NCI-H1092 treated with DMSO at 0.1 percent for 48 hours (cell line): Measurements from ENCODE around the gene CYRIA.

Experiments
- DNase-seq: peaks from one replicate; lab custom pipeline; 2025; lab: John Stamatoyannopoulos, UW

Gene CYRIA

GRCh38 chr2:16629770-16630169, 35.9 kb downstream of the CYRIA start:
- no peak for DNase-seq

- no peak for DNase-seq
Observed at GRCh38 chr2:16629044-16629443, 36.6 kb downstream of the CYRIA start.

GRCh38 chr2:16628314-16628713, 37.3 kb downstream of the CYRIA start:
- DNase-seq = no peak

GRCh38 chr2:16626997-16627605, 38.5 kb downstream of the CYRIA start:
- no peak for DNase-seq

GRCh38 chr2:16626497-16626896, 39.1 kb downstream of the CYRIA start:
- no peak for DNase-seq

GRCh38 chr2:16625759-16626158, 39.9 kb downstream of the CYRIA start:
- DNase-seq = no peak

- no peak for DNase-seq
Observed at GRCh38 chr2:16625201-16625729, 40.4 kb downstream of the CYRIA start.

GRCh38 chr2:16624436-16624780, 41.2 kb downstream of the CYRIA start:
- no peak for DNase-seq

GRCh38 chr2:16623564-16624435, 41.8 kb downstream of the CYRIA start:
- no peak for DNase-seq

- DNase-seq = no peak
Observed at GRCh38 chr2:16623031-16623430, 42.6 kb downstream of the CYRIA start.

GRCh38 chr2:16622399-16622968, 43.1 kb downstream of the CYRIA start:
- no peak for DNase-seq

- DNase-seq = no peak
Observed at GRCh38 chr2:16621316-16621715, 44.3 kb downstream of the CYRIA start.

GRCh38 chr2:16620590-16620989, 45.0 kb downstream of the CYRIA start:
- no peak for DNase-seq

GRCh38 chr2:16619576-16620245, 45.9 kb downstream of the CYRIA start:
- no peak for DNase-seq

- no peak for DNase-seq
Observed at GRCh38 chr2:16617282-16618266, 48.1 kb downstream of the CYRIA start.
